Measurements from ENCODE around the gene KAT8. TPM values are rescaled to one million over a fixed set of nuclear protein-coding genes. Genes with fewer than 3 reads are reported as not detected.
A peak's percentile ranks its signal among the peaks of the same experiment; 100 is the strongest.
"Not testable (repeated sequence)": the region's sequence is repeated elsewhere in the genome, so short reads cannot be mapped to it uniquely, and the experiment has no call there.

The KAT8 gene
- polyA plus RNA-seq, 3 donors: 34.5 to 136 (median 42.0) TPM

DNA sequence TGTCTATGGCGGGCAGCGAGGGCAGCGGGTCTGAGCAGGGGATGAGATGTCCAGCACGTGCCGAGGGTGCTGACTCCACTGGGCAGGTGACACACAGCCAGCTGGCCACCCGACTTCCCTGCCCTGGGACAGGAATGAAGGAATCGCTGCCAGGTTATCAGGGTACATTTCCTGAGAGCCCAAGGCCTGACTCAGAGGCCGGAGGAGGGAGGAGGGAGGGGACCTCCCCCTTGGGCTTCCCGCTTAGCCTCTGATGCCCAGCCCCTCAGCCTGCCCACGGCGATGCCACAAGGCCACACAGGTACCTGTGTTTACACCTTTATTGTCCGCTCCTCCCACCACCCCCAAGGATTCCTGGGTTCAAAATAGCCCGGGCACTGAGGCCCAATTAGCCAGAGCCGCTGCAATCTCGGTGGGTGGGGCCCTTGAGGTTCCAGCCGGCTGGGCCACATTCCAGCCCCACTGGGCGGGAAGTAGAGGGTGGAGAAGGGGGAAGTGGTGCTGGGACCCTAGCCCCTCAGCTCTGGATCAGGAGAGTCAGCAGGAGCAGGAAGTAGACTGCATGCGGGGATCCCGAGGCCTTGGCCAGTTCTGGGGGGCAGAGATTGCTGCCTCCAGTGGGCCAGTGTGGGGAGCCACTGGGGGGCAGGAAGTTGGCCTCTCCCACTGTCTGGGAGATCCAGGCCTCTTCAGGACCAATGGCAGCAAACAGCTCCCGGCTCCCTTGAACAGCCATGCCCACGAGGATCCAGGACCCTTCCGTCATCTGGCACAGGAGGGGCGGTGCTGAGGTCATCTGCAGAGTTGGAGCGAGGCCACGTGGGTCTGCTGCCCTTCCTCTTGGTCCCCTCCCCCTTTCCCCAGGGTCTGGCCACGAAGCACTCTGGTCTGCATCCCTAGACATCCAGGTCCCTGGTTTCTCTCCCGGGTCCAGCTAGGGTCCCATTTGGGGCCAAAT is 21.4 kb downstream of the KAT8 start:
- peak overlapping the region in 1 of 7 donors; percentile 16 for H3K27ac Mint-ChIP-seq

DNA sequence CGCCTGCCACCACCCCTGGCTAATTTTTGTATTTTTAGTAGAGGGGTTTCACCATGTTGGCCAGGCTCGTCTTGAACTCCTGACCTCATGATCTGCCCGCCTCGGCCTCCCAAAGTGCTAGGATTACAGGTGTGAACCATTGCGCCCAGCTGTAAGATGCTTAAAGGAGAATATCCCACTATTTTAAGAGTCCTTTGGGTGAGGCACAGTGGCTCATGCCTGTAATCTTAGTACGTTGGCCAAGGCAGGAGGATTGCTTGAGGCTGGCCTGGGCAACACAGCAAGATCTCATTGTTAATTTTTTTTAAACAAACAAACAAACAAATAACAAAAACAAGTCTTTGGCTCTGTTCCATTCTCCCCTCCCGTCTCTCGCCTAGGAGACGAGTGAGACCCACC is 23.6 kb downstream of the KAT8 start:
- H3K27me3 Mint-ChIP-seq (ENCODE audit: low read depth in 3 of 3); DNase-seq; H3K9me3 Mint-ChIP-seq; H2AFZ ChIP-seq (ENCODE audit: insufficient read depth, low read depth, low read length, poor library complexity, severe bottlenecking); H3K79me2 ChIP-seq (ENCODE audit: insufficient read depth, low read length); H4K20me1 ChIP-seq (ENCODE audit: insufficient read depth, low read length); H3K27me3 ChIP-seq (ENCODE audit: control insufficient read depth in 2 of 2, insufficient read depth in 2 of 2, low read length in 2 of 2); H3K9me3 ChIP-seq (replicated peaks in 1 of 2; ENCODE audit: control insufficient read depth in 1 of 2, insufficient read depth in 1 of 2, low read length in 2 of 2); H3K36me3 ChIP-seq (replicated peaks in 1 of 2; ENCODE audit: control insufficient read depth in 1 of 2, insufficient read depth in 2 of 2, low read length in 2 of 2); H3K36me3 Mint-ChIP-seq; H3K9ac ChIP-seq (ENCODE audit: insufficient read depth, low read length, poor library complexity, severe bottlenecking); H3K4me3 Mint-ChIP-seq: not testable (repeated sequence)
- Histone ChIP-seq H3K4me2 (replicated peaks; ENCODE audit: extremely low read depth, low read length, poor library complexity, severe bottlenecking) (peak overlapping the region; percentile 85), H3K27ac (ENCODE audit: low read depth in 1 of 2, low read length in 2 of 2) (peak overlapping the region; percentile 72 to 78), H3K4me1 (ENCODE audit: control insufficient read depth in 1 of 2, insufficient read depth in 2 of 2, low read length in 2 of 2) (peaks cover 35 to 47% of the 10 kb centered on the region in 2 donors), H3K4me3 (replicated peaks in 1 of 3; ENCODE audit: low read depth in 2 of 3, low read length in 3 of 3) (peak overlapping the region in 1 of 3 experiments; percentile 70)
- 92% methylated on average over 7 of the region's 9 CpGs for WGBS (ENCODE audit: insufficient coverage)
- Mint-ChIP-seq H3K27ac (peak overlapping the region in 5 of 7 donors; percentile 15 to 91 (median 45)), H3K4me1 (peaks cover 36% of the 10 kb centered on the region)
- intact Hi-C loops (cut with micrococcal nuclease): loop anchor here (10.0 kb wide), 2 partner anchors 46 to 146 kb away; partner anchors contain the start of gene VKORC1 (in 1 of the 2)

More for the DNA sequence above, 21.4 kb downstream of the KAT8 start:
- H3K4me2 ChIP-seq (replicated peaks; ENCODE audit: extremely low read depth, low read length, poor library complexity, severe bottlenecking): no peak overlapping the region
- peaks cover 44 to 58% of the 10 kb centered on the region in 2 donors for H3K4me1 ChIP-seq (ENCODE audit: control insufficient read depth in 1 of 2, insufficient read depth in 2 of 2, low read length in 2 of 2)
- intact Hi-C loops (cut with micrococcal nuclease): no loop called here
- Mint-ChIP-seq H3K27me3 (ENCODE audit: low read depth in 3 of 3) (peaks cover 0 to 1% (median 0%) of the 10 kb centered on the region in 3 donors), H3K4me3 (peak overlapping the region in 1 of 2 donors; percentile 24), H3K9me3 (peaks cover 0 to 2% (median 0%) of the 10 kb centered on the region in 7 donors), H3K4me1 (peaks cover 39% of the 10 kb centered on the region), H3K36me3 (peaks cover under 1 to 3% of the 10 kb centered on the region in 2 donors)
- H3K9ac ChIP-seq (ENCODE audit: insufficient read depth, low read length, poor library complexity, severe bottlenecking): no peak overlapping the region
- TF ChIP-seq, protein P1, sequence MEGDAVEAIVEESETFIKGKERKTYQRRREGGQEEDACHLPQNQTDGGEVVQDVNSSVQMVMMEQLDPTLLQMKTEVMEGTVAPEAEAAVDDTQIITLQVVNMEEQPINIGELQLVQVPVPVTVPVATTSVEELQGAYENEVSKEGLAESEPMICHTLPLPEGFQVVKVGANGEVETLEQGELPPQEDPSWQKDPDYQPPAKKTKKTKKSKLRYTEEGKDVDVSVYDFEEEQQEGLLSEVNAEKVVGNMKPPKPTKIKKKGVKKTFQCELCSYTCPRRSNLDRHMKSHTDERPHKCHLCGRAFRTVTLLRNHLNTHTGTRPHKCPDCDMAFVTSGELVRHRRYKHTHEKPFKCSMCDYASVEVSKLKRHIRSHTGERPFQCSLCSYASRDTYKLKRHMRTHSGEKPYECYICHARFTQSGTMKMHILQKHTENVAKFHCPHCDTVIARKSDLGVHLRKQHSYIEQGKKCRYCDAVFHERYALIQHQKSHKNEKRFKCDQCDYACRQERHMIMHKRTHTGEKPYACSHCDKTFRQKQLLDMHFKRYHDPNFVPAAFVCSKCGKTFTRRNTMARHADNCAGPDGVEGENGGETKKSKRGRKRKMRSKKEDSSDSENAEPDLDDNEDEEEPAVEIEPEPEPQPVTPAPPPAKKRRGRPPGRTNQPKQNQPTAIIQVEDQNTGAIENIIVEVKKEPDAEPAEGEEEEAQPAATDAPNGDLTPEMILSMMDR (IDR thresholded peaks at IDR 0.05): no peak
- no peaks in the 10 kb centered on the region for H3K36me3 ChIP-seq (replicated peaks in 1 of 2; ENCODE audit: control insufficient read depth in 1 of 2, insufficient read depth in 2 of 2, low read length in 2 of 2)
- no peaks in the 10 kb centered on the region for H3K27me3 ChIP-seq (ENCODE audit: control insufficient read depth in 2 of 2, insufficient read depth in 2 of 2, low read length in 2 of 2)
- 89% methylated on average over 12 of the region's 27 CpGs for WGBS (ENCODE audit: insufficient coverage)
- no peaks in the 10 kb centered on the region for H3K9me3 ChIP-seq (replicated peaks in 1 of 2; ENCODE audit: control insufficient read depth in 1 of 2, insufficient read depth in 1 of 2, low read length in 2 of 2)
- H4K20me1 ChIP-seq (ENCODE audit: insufficient read depth, low read length): no peaks in the 10 kb centered on the region
- no peak overlapping the region for H3K4me3 ChIP-seq (replicated peaks in 1 of 3; ENCODE audit: low read depth in 2 of 3, low read length in 3 of 3)
- no peaks in the 10 kb centered on the region for H3K79me2 ChIP-seq (ENCODE audit: insufficient read depth, low read length)
- H2AFZ ChIP-seq (ENCODE audit: insufficient read depth, low read depth, low read length, poor library complexity, severe bottlenecking): no peak overlapping the region
- no peak overlapping the region for H3K27ac ChIP-seq (ENCODE audit: low read depth in 1 of 2, low read length in 2 of 2)
- no peak for DNase-seq
